Measurements from ENCODE around the gene RAB3C.

Gene RAB3C

GRCh38 chr5:58670582-58670981 lies 87.7 kb downstream of the RAB3C start:
- no peak overlapping the region for H3K27ac ChIP-seq
- TF ChIP-seq CTCF (conservative IDR thresholded peaks at IDR 0.05) = no peak

DNA sequence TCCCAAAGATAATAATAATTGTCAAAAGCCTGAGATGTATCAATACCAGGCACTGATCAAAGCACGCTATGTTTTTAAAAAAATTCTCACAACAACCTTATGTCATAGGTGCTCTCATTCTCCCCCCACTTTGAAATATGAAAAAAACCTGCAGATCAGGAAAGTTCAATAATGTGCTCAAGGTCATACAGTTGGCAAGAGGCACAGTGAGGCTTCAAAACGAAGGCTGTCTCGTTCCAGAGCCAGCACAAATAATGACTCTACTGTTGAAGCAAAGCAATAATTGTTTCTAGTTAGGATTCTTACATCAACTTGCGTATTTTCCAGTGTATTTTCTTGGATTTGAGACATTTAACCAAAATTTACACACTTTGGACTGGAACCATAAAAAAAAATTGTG lies 88.3 kb downstream of the RAB3C start:
- TF ChIP-seq CTCF (conservative IDR thresholded peaks at IDR 0.05) = no peak
- no peak overlapping the region for H3K27ac ChIP-seq

- H3K27ac ChIP-seq = no peak overlapping the region
- TF ChIP-seq CTCF (conservative IDR thresholded peaks at IDR 0.05) = no peak
Measured at GRCh38 chr5:58672521-58672920, 89.6 kb downstream of the RAB3C start.

DNA sequence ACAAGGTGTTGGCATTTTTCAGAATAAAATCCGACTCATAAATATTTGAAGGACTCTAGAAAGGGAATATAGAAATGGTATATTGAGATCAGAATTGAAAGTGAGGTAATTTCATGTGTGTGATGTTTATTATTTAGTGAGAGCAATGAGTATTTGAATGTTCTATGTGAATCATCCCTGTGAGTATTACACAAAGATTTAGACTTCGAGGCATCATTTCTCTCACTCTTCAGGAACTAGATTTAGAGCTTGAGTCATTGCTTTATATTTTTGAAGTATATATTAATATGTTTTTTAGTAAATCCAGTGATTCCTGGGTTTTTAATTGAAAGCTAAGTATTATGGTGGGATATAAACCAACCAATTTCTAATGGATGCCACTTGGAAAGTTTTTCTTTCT lies 91.2 kb downstream of the RAB3C start:
- no peak overlapping the region for H3K27ac ChIP-seq
- TF ChIP-seq CTCF (conservative IDR thresholded peaks at IDR 0.05) = no peak

DNA sequence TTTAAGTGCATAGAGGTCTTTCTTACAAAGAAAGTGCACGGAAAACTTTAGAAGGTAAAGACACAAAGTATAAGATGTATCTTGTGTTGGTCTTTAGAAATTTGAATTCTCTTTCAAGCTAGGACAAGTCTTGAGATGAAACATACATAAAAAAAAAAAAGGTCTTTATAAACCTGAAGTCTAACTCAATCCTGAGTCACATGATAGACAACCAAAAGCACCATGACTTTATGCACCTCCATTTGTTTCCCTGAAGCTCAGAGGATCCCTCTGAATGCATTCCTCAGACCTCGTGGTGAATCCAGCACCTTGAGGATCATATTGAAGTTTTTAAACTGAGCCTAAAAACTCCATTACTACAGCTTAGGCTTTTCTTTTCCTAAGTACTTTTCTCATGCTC lies 91.8 kb downstream of the RAB3C start:
- no peak for TF ChIP-seq CTCF (conservative IDR thresholded peaks at IDR 0.05)
- H3K27ac ChIP-seq = no peak overlapping the region

DNA sequence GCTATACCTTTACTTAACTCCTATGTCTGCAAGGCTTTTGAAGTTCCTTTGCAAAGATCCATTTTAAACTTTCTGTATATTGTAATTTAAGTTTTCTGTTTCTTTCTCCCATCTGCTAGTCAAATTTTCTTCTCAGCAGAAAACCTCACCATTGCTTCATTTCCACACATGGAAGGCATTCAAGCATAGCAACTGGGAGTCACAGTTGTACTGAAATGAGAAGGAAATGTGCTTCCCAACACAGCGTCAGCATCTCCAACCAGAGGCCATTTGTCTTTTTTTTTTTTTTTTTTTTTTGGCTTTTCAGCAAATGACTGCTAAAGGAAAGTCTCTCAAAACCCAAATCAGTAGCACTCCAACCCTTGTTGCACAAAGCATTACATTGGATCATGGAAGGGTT lies 92.5 kb downstream of the RAB3C start:
- H3K27ac ChIP-seq = no peak overlapping the region
- no peak for TF ChIP-seq CTCF (conservative IDR thresholded peaks at IDR 0.05)

DNA sequence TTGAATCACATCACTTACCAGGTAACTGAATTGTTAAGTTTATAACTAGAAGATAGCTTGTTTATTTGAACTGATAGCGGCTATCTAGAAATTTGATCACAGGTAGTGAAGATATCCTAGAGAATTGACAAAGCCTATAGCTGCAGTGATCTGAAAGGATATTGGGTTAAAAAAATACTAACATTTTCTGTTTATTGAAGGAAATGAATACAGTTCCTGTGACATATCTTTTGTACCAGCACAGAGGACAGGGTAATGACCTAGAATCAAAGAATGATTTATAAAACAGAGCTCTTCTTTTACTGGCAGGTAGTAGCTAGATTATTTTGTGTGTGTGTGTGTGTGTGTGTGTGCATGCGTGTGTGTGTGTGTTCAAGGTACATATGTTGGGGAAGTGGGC lies 94.8 kb downstream of the RAB3C start:
- no peak for TF ChIP-seq CTCF (conservative IDR thresholded peaks at IDR 0.05)
- H3K27ac ChIP-seq = no peak overlapping the region

- TF ChIP-seq CTCF (conservative IDR thresholded peaks at IDR 0.05) = no peak
- no peak overlapping the region for H3K27ac ChIP-seq
Measured at GRCh38 chr5:58680503-58680902, 97.6 kb downstream of the RAB3C start.
